ENCODE data around the gene MAP3K14.

DNA sequence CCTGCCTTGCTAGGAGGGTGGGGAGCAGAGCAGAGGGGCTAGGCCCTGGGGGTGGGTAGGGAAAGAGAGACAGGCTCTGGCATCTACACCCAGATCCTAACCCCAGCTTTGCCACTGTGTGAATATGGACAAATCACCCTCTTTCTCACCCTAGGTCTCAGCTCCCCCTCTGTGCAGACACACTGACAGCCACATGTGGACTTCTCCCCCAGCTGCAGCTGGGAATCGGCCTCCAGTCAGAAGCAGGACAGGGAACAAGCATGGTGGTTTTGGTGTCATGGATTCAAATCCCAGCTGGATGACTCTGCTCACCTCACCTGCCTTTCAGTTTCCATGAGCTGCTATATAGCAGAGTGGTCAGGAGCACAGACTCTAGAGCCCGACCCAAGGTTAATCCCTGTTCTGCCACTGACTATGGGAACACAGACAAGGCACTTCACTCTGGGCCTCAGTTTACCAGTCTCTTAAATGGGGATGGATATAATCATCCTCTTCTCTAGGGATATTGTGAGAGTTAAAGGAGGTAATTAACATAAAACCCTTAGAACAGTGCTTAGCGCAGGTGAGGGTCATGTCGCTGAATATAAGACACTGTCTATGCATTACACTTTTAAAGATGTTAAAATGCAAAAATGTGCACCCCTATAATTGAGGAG lies 26.2 kb upstream of the MAP3K14 start:
- TF ChIP-seq, protein P1, sequence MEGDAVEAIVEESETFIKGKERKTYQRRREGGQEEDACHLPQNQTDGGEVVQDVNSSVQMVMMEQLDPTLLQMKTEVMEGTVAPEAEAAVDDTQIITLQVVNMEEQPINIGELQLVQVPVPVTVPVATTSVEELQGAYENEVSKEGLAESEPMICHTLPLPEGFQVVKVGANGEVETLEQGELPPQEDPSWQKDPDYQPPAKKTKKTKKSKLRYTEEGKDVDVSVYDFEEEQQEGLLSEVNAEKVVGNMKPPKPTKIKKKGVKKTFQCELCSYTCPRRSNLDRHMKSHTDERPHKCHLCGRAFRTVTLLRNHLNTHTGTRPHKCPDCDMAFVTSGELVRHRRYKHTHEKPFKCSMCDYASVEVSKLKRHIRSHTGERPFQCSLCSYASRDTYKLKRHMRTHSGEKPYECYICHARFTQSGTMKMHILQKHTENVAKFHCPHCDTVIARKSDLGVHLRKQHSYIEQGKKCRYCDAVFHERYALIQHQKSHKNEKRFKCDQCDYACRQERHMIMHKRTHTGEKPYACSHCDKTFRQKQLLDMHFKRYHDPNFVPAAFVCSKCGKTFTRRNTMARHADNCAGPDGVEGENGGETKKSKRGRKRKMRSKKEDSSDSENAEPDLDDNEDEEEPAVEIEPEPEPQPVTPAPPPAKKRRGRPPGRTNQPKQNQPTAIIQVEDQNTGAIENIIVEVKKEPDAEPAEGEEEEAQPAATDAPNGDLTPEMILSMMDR (conservative IDR thresholded peaks at IDR 0.05), result no peak
- TF ChIP-seq EZH2 (IDR thresholded peaks at IDR 0.05; ENCODE audit: low read depth), result no peak
